CD4-positive, alpha-beta T cell treated with Interleukin-1 beta for 1 hour (primary cell): Measurements from ENCODE around the gene NDP.

Experiments
- DNase-seq, 2 donors: peaks; one replicate each; pipeline ENCODE4 v3.0.0-alpha.2; 2020 to 2022

The NDP gene, protein sequence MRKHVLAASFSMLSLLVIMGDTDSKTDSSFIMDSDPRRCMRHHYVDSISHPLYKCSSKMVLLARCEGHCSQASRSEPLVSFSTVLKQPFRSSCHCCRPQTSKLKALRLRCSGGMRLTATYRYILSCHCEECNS

DNA sequence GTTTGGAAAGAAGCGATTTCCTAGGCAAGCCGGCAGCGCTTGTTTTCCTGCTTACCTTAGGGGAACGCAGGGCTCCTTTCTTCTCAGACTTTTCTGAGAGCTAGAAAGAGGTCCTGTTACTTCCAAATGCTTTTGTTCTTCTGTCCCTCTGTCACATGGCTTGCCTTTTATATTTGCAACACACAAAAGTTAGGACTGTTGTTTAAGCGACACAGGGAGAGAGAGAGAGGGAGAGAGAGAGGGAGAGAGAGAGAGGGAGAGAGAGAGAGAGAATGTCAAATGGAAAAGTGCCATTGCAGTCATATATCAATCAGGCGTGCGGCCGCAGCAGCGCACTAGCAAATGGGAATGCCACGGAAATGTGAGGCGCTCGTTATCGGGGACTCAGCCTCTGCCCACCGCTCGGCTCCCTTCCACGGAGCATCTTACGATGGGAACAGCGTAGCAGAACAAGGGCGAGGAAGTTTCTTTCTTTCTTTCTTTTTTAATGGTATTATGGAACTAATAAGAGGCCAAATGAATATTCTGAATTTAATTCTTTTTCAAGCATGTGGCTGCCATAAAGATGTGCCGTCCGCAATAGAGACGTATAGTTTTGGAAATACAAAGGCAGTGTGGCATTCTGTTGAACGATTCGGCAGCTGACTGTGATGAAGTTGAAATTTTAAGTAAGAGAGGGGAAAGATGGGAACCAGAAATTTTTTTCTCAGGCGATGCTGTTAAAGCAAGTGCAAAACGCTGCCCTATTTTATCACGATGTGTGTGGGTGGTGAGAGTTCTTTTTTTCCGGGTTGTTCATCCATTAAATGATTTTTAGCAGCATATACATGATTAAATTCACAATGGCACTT lies at the start of gene NDP:
NDP (minus strand) TSS at position 142 of the 851 bp plus-strand sequence. CDS start 14,745 bp downstream, outside the sequence.
- DNase-seq: no peak

DNA sequence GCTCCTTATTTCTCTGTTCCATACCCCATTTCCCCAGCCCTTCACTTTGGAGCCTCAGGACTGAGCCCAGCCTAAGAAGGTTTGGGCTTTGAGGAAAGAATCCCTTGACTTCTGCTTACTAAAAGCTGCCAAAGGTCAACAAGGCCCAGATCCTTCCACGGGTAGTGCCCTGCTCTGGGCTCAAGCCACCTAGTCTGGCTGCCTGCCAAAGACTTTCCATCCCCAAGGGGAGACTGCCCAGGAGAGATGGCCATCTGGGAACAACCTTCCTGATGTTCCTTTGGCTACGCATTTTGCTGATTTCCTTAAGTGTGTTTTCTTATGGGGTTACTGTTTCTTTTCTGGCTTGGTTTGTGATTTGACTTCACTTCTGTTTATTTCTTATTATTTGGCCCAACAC lies 49.8 kb upstream of the NDP start:
- no peak for DNase-seq

DNA sequence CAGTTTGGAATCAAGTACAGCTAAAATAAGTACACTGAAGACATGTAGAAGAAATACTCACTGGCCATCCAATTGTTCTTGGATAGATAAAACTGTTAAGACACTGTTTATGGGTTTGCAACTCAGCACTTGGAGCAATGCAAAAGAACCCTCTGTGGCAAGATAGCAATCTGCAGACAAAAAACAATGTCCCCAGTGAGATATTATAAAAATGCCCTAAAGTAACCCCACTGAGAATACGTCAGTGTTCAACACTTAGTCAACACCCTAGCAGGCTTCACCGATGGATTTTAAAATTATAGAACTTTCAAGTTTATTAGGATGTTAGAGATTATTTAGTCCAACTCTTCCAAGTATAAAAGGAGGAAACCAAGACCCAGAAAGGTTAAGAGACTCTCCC lies 47.5 kb upstream of the NDP start:
- no peak for DNase-seq

GRCh38 chrX:44019911-44020310 lies 46.7 kb upstream of the NDP start:
- no peak for DNase-seq

- no peak for DNase-seq
Measured at GRCh38 chrX:44017676-44018075, 44.5 kb upstream of the NDP start.

DNA sequence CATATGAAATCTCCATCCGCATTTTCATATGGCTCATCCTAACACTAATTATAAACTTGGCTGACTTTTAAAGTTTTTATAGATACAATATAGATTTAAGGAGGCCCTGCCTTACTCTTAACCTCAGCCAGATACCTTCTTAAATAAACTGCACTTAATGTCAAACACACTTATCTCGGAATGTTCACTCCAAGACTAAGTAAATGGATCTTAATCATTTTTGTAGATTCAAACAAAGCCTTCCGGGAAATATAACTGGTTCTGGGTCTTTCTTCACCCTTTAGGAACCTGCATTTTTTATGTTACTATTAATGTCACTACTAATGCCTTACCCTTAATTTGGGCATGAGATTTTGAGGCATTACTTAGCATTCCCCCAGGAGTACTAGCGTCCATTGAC lies 43.7 kb upstream of the NDP start:
- DNase-seq: no peak

DNA sequence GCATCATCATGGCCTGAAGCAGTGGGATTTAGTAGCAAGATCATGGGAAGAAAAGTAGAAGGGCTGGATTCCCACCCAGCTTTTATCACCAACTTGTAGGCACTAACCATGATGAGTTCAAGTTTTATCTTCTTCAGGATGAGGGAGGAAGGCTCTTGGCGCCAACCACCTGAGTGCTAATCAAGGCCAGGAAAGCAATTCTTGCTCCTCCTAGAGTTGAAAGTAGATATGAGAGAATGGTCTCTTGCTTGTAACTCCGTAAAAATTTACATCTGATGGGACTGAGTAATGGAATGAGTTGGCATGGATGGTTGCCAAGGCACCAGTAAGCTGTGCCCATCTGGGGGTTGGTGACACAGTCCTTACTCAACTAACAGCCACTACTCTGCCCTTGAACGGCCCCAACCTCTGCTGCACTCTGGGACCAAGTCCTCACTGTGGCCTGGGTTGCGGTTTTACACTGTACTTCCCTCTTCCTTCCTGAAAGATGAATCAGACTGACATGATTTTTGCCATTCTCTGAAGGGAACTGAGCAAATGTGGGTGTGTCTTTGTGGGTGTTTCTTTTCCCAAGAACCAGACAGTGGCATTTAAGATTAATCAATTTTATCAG lies 39.4 kb upstream of the NDP start:
- DNase-seq: peak; percentile 24 to 76

- no peak for DNase-seq
Measured at GRCh38 chrX:44011506-44011905, 38.3 kb upstream of the NDP start.

- DNase-seq: no peak
Measured at GRCh38 chrX:44010626-44011025, 37.4 kb upstream of the NDP start.

DNA sequence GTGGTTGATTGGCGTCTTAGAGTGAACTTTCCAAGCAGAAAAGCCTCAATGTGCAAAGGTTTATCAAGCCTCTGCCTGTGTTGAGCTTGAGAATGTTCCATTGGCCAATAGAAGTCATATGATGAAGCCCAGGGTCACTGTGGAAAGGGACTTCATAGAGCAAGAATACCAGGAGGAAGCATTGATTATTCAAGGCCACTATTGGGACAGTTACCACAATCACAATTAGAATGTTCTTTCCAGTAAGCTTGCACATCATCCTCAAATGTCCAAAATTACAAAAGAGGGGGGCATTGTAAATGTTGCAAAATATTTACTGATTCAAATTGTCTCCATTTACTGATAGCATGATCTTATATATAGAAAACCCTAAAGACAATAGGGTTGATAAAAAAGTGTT lies 32.9 kb upstream of the NDP start:
- no peak for DNase-seq

- DNase-seq: no peak
Measured at GRCh38 chrX:44003975-44004374, 30.8 kb upstream of the NDP start.

- DNase-seq: no peak
Measured at GRCh38 chrX:44002567-44002966, 29.4 kb upstream of the NDP start.

DNA sequence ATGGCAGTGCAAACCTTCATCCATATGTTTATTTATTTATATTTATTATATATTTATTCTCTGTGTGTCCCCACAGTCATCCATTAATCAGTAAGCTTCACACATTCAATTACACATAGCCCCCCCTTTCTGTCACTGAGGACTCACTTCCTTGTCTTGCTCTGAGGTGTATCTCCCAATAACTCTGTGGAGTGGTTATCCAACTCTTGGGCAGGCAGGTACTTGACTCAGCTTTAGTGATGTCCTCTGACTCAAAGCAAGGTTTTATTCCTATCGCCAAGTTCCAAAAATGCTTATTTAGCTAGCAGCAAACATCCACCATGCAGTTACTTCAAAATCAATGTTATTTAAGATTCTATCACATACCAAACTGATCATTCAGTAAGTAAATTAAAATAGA lies 25.2 kb upstream of the NDP start:
- no peak for DNase-seq

DNA sequence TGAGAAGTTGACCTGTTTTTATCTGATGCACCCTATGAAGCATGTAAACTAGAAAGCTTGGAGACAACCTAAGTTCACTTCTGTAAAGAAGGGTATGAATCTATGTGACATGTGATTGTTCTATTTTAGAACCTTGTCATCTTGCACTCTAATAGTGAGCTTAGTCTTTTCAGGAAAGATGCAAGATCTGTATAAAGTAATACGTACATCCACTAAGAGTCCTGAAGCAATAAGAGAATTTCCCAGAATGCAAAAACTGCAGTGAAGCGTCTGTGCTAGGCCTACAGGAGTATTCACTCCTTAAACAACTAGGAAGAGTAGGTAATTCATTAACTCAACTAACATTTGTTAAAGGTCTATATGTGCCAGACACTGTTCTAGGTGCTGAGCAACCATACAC lies 23.3 kb upstream of the NDP start:
- DNase-seq: no peak

DNA sequence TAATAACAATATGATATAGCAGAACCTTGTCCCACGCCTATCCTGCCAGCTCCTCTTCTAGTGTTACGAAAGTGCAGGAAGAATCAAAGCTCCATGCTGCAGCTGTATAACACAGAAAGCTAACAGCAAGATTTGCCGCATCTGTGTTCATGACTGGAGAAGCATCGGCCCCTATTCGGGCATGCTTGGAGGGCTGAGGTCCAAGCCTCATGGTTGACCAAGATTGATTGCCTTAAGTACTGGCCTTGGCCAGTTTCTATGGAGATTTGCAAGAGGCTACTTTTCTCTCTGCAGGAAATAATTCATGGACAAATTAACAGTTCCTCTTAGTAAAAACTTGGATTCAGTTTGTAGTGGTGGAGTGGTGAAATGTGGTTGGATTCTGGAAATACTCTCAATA lies 12.9 kb upstream of the NDP start:
- no peak for DNase-seq

GRCh38 chrX:43985511-43985910 lies 12.3 kb upstream of the NDP start:
- no peak for DNase-seq

DNA sequence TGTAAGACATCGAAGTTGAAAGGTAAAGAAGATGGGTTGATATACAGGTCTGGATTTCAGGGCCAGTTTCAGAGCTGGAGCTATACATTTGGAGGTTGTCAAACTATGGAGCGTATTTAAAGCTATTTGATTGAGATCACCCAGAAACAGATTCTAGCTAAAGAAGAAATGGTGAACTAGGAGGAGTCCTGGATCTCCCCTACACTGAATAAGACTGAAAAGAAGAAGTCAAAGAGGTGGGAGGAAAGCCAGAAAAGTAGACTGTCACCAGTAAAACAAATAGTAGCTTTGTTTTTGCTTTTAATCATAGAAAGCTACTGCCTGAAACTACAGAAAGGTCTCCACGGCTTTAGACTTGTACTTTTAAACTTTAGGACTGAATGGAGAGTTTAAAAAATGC lies 5.0 kb upstream of the NDP start:
- DNase-seq: no peak

DNA sequence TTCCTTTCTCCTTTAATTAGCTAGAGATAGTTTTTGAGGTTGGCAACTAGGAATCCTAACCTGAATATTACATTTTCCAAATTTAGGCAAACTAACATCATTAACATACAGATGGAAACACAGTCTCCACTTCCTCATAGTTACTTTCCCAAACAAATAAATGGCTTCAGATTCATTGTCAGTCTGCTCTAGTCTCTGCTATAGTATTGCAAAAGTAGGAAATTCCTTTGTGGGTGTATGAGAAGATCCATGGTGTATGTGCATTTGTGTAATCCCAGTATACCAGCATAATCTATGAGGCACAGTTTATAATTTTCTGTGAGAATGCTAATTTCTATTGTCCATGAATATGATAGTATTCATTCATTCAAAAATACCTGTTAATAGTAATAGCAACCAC lies 3.0 kb upstream of the NDP start:
- no peak for DNase-seq

GRCh38 chrX:43975796-43976195 lies 2.6 kb upstream of the NDP start:
- no peak for DNase-seq

DNA sequence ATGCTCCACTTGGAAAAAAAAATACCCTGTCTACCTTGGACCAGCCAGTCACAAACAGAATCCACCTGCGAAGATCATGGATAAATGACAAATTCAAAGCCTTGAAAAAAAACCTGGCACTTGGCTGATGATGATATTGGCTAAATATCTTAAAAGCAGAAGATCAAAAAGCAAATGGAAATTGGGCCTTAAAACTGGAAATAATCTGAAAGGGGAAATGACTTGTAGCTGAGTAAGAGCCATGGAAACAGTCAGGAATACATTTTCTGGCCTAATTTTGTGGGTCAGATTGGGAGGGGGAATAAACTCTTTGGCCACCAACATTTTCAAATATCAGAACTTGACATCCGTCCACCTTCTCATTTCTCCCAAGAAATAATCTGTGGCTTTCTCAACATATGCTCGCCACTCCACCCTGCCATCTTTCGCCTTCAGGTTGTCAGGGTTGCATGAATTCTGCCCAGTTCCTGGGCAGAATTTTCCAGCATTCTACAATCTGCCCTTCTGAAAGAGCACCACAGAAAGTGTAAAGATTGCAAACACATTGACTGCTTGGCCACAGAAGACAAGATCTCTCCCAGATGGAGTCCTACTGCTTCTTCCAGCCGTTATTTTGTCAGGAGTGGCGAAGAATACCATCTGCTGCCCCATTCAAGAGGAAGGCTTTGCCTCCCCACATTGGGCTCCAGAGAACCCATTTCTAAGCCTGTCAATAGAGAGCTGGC lies 1.7 kb upstream of the NDP start:
- no peak for DNase-seq

GRCh38 chrX:43974100-43974475 lies 898 bp upstream of the NDP start:
- DNase-seq: no peak

DNA sequence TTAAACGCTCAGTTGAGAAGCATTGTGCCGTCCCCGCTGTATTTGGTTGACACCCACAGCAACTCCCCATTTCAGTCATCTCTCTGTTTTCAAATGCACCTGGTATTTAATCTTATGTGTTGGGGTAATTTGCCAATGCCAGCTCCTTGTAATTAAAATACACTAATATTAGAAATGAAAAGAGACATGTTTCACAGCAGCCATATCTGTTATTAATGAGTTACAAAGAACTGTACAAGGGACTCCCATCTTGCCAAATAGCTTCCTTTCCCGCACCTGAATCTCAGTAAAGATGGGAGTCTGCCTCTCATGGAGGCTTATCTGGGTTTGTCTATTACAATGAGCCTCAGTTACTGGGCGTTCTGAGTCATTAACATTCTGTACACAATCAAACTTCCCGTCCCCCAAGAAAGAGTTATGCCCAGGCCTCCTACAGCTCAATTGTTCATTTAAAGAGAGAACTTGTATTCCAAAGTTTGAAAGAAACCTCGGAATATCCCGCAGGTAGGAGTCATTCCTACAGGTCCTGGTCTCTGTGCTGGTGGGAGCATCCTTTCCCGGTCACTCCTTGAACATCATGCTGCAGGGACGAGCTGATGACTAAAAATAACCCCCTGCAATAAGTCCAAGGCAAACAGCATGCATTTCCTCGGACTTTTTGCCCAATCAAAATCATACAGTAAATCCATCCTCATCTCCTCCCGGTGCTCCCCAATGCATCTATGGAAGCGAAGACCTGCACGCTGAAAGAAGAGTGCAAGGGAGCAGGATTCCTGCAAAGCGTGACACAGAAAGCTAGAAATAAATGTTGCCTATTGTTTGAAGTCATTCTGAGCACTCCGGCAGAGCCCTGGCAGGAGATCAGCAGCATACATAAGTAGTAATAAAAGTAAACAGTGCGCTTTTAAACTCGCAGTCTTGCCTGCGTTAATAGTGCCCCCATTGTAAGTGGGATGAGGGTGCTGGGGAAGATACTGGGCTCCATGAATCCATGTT lies 926 bp downstream of the NDP start:
- no peak for DNase-seq
